Tibial artery (tissue), 4 donors: ENCODE data around the gene C17orf107.

Experiments used
- DNase-seq, 2 donors: peaks; one replicate each; pipeline ENCODE4 v3.0.0-alpha.2; 2019
- H3K27ac ChIP-seq, 2 donors: fragments of 200-600 bp; sonication (generic) in 1 of 2; 1 replicate in 1 of 2; 2 replicates in 1 of 2; pipeline ENCODE4 v1.5.1; 2018 to 2019; ENCODE audit warnings: mild to moderate bottlenecking in 1 of 2
- H3K27me3 ChIP-seq, 2 donors: fragments of 200-600 bp; sonication (generic) in 1 of 2; one replicate each; pipeline versions ENCODE4 v1.5.1 to v1.6.0; 2016 to 2019
- H3K36me3 ChIP-seq, 3 donors: fragments of 200-600 bp; sonication (generic) in 2 of 3; one replicate each; pipeline ENCODE4 v1.5.1; 2016 to 2019; ENCODE audit warnings: mild to moderate bottlenecking in 2 of 3
- H3K4me1 ChIP-seq, 4 donors: fragments of 200-600 bp; sonication (generic) in 2 of 4; 1 replicate in 3 of 4; 2 replicates in 1 of 4; pipeline ENCODE4 v1.5.1; 2016 to 2019
- H3K4me3 ChIP-seq, 2 donors: fragments of 200-600 bp; sonication (generic) in 1 of 2; 1 replicate in 1 of 2; 2 replicates in 1 of 2; pipeline ENCODE4 v1.5.1; 2018 to 2019; ENCODE audit warnings: mild to moderate bottlenecking in 2 of 2
- H3K9me3 ChIP-seq, 3 donors: fragments of 200-600 bp; sonication (generic) in 1 of 3; one replicate each; pipeline ENCODE4 v1.5.1; 2016 to 2019
- intact Hi-C: fragments of 100-400 bp; cut with DNase I; formaldehyde crosslinking; loops from one replicate; pipeline ENCODE4 v1.15.0; 2023; ENCODE audit warnings: low total_unique reads
- TF ChIP-seq, protein P1 (sequence below), 2 experiments: fragments of 200-600 bp in 1 of 2; fragments of 450-650 bp in 1 of 2; IDR thresholded peaks; one replicate each; pipeline ENCODE4 v1.5.1; 2017 to 2019; ENCODE audit warnings: antibody characterized with exemption in 2 of 2, mild to moderate bottlenecking in 1 of 2, moderate library complexity in 1 of 2

Gene C17orf107

DNA sequence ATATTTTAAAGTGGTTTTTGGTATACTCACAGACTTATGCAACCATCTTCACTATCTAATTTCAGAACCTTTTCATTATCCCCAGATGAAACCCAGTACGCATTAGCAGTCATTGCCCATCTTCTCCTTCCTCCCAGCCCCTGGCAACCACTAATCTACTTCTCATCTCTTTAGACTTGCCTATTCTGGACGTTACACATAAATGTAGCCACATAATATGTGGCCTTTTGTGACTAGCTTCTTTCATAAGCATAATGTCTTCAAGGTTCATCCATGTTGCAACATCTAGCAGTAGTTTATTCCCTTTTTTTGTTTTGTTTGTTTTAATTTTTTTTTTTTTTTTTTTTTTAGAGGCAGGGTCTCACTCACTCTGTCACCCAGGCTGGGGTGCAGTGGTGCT lies 28.5 kb upstream of the C17orf107 start:
- Histone ChIP-seq H3K27me3 (no peaks in the 10 kb centered on the region), H3K9me3 (no peaks in the 10 kb centered on the region), H3K4me3 (no peak overlapping the region), H3K4me1 (no peaks in the 10 kb centered on the region), H3K36me3 (peaks cover 0 to 12% (median 3%) of the 10 kb centered on the region in 3 donors), H3K27ac (no peak overlapping the region)
- TF ChIP-seq, protein P1, sequence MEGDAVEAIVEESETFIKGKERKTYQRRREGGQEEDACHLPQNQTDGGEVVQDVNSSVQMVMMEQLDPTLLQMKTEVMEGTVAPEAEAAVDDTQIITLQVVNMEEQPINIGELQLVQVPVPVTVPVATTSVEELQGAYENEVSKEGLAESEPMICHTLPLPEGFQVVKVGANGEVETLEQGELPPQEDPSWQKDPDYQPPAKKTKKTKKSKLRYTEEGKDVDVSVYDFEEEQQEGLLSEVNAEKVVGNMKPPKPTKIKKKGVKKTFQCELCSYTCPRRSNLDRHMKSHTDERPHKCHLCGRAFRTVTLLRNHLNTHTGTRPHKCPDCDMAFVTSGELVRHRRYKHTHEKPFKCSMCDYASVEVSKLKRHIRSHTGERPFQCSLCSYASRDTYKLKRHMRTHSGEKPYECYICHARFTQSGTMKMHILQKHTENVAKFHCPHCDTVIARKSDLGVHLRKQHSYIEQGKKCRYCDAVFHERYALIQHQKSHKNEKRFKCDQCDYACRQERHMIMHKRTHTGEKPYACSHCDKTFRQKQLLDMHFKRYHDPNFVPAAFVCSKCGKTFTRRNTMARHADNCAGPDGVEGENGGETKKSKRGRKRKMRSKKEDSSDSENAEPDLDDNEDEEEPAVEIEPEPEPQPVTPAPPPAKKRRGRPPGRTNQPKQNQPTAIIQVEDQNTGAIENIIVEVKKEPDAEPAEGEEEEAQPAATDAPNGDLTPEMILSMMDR (IDR thresholded peaks at IDR 0.05): no peak
- intact Hi-C loops: no loop called here
- DNase-seq: no peak

DNA sequence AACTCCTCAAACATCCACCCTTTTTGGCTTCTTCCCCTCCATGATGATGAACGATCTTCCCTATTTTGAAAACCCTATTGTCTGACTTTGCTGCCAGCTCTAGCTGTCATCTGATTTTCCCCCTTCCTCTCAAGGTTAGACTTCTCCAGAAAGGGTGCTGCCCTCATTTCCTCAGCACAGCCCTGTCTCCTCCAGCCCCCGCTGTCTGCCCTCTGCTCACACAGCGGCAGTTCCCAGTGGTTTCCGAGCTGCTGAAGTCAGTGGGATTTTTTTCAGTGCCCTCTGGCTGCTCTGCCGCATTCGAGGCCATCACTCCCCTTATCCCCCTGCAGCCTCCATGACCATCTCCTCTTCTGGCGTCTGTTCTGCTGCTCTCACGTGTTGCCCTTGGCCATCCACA lies 26.6 kb upstream of the C17orf107 start:
- Histone ChIP-seq H3K4me1 (peaks cover 0 to 3% (median 0%) of the 10 kb centered on the region in 4 donors), H3K27me3 (no peaks in the 10 kb centered on the region), H3K36me3 (peaks cover 0 to 12% (median 3%) of the 10 kb centered on the region in 3 donors), H3K27ac (no peak overlapping the region), H3K9me3 (no peaks in the 10 kb centered on the region), H3K4me3 (no peak overlapping the region)
- TF ChIP-seq, protein P1 (IDR thresholded peaks at IDR 0.05): no peak
- intact Hi-C loops: no loop called here
- DNase-seq: no peak

DNA sequence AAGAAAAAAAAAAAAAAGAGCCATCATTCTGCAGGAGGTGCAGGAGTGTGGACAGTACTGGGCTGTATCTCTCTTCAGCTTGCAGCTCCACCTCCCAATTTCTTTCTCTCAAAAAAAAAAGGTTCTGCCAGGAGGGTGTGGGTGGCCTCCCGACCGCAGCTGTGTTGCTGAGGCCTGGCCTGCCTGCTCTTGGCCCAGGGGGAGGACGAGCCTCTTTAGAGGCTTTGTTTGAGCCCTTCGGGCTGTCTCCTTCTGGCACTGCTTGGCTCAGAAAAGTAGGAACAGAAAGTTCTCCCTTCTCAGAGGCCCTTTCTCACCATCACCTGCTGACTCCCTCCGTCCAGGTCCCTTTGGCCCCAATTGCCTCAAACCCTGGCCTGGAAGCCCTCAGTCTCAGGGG lies 22.2 kb upstream of the C17orf107 start:
- no peak overlapping the region for H3K4me3 ChIP-seq
- intact Hi-C loops: no loop called here
- TF ChIP-seq, protein P1 (IDR thresholded peaks at IDR 0.05): no peak
- H3K27me3 ChIP-seq: no peaks in the 10 kb centered on the region
- DNase-seq: no peak
- no peaks in the 10 kb centered on the region for H3K9me3 ChIP-seq
- H3K4me1 ChIP-seq: peaks cover 0 to 8% (median 0%) of the 10 kb centered on the region in 4 donors
- H3K27ac ChIP-seq: no peak overlapping the region
- peaks cover 6 to 37% (median 9%) of the 10 kb centered on the region in 3 donors for H3K36me3 ChIP-seq

DNA sequence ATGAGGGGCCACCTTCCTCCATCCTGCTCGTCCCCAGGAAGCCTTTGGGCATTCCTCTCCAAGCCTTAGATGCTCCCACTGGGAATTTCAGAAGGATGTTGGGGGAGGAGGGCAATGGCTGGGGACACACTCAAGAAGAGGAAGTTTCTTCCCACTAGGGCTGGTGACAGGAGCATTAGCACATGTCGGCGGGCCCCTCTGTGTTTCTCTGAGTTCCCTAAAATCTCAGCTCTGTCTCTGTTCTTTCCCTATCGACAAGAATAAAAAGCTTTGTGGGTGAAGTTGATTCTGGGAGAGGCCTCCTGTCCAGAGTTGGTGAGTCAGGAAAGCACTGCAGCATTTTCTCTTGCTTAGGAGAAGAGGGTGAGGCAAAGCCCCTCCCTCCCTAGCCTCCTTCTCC lies 19.7 kb upstream of the C17orf107 start:
- DNase-seq: no peak
- H3K9me3 ChIP-seq: no peaks in the 10 kb centered on the region
- H3K27ac ChIP-seq: no peak overlapping the region
- TF ChIP-seq, protein P1 (IDR thresholded peaks at IDR 0.05): no peak
- no peak overlapping the region for H3K4me3 ChIP-seq
- intact Hi-C loops: no loop called here
- H3K4me1 ChIP-seq: peaks cover 0 to 9% (median 0%) of the 10 kb centered on the region in 4 donors
- peaks cover 12 to 56% (median 15%) of the 10 kb centered on the region in 3 donors for H3K36me3 ChIP-seq
- H3K27me3 ChIP-seq: no peaks in the 10 kb centered on the region

DNA sequence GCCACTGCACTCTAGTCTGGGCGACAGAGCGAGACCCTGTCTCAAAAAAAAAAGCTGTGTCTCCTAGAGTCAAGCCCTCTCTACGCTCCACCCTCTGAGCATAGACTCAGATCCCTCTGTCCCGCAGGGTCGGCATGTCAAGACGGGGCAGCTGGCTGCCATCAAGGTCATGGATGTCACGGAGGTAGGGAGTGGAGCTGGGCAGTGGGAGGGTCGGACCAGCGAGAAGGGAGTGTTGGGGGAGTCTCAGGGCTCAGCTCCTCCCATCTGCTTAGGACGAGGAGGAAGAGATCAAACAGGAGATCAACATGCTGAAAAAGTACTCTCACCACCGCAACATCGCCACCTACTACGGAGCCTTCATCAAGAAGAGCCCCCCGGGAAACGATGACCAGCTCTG lies 18.5 kb upstream of the C17orf107 start:
- DNase-seq: no peak
- Histone ChIP-seq H3K4me3 (no peak overlapping the region), H3K9me3 (no peaks in the 10 kb centered on the region), H3K36me3 (peaks cover 24 to 63% (median 27%) of the 10 kb centered on the region in 3 donors), H3K27ac (no peak overlapping the region), H3K27me3 (no peaks in the 10 kb centered on the region), H3K4me1 (peaks cover 0 to 9% (median 0%) of the 10 kb centered on the region in 4 donors)
- intact Hi-C loops: loop anchor here (5.0 to 10.0 kb wide), 2 partner anchors 46 to 94 kb away; partner anchors contain the start of genes GLTPD2, MINK1 and VMO1
- TF ChIP-seq, protein P1 (IDR thresholded peaks at IDR 0.05): no peak
